Measurements from ENCODE around the gene RBM11. TPM values are rescaled to one million over a fixed set of nuclear protein-coding genes. Genes with fewer than 3 reads are reported as not detected.

The RBM11 gene
- total and polyA plus RNA-seq, 2 of the 8 experiments (the other 6 are each of a cell fraction or from before 2014, with no cell fraction given): 3.9 to 10.1 TPM

DNA sequence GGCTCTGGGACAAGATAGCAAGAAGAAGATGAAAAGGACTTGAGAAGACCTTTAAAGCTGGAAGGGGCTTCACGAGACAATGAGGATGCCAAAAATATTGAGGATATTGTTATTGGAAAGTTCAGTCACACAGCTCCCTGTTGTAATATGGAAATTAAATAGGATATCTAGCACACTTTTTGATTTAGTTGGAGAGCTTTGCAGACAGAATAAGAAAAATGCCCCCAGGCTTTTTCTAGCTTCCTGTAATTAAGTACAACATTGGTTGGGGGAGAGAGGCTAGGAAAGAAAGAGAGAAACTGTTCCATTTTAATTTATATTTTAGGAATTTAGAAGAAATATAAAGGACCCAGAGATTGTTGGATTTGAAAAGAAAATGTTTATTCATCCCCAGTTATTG is 27.5 kb downstream of the RBM11 start:
- POLR2A ChIA-PET (ENCODE audit: partially characterized antibody): no interaction called here
- no peaks in the 10 kb centered on the region for H4K20me1 ChIP-seq (replicated peaks in 1 of 2; ENCODE audit: control insufficient read depth in 1 of 2, insufficient read depth in 2 of 2, low read length in 2 of 2)
- CTCF ChIA-PET (ENCODE audit: partially characterized antibody): interaction anchor here (1.0 kb wide), 1 partner anchor 10 kb away, joined by 3 read pairs; no protein-coding TSS in a partner anchor

More for the DNA sequence above, 27.5 kb downstream of the RBM11 start:
- Histone ChIP-seq H2BK5ac (ENCODE audit: low read depth, low read length) (no peak overlapping the region), H3K9me3 (ENCODE audit: insufficient read depth in 2 of 2, low read depth in 1 of 2, low read length in 1 of 2) (no peaks in the 10 kb centered on the region), H3K18ac (ENCODE audit: extremely low read depth, low read length) (no peak overlapping the region), H3K79me2 (ENCODE audit: control insufficient read depth in 1 of 2, insufficient read depth in 2 of 2, low read length in 2 of 2) (no peaks in the 10 kb centered on the region), H3K27ac (ENCODE audit: low read depth, low read length) (no peak overlapping the region), H3K4me2 (ENCODE audit: insufficient read depth in 1 of 2, low read depth in 2 of 2, low read length in 2 of 2) (no peak overlapping the region), H2AK5ac (ENCODE audit: low read depth, low read length) (no peak overlapping the region), H3K23ac (ENCODE audit: insufficient read length) (no peak overlapping the region), H3K27me3 (replicated peaks in 1 of 4; ENCODE audit: control insufficient read depth in 3 of 4, extremely low read depth in 1 of 4, insufficient read depth in 3 of 4, low read length in 3 of 4) (no peaks in the 10 kb centered on the region), H3K56ac (replicated peaks; ENCODE audit: insufficient read length, low read depth, low read length) (no peak overlapping the region), H3K36me3 (ENCODE audit: control insufficient read depth in 2 of 4, insufficient read depth in 4 of 4, low read length in 3 of 4) (no peaks in the 10 kb centered on the region), H3K4me3 (ENCODE audit: extremely low read depth in 1 of 4, insufficient read depth in 2 of 4, low read depth in 3 of 4, low read length in 4 of 4) (no peak overlapping the region), H3K9ac (replicated peaks in 1 of 4; ENCODE audit: extremely low read depth in 1 of 4, low read depth in 3 of 4, low read length in 3 of 4) (no peak overlapping the region), H2AFZ (ENCODE audit: low read length) (no peak overlapping the region), H4K8ac (ENCODE audit: extremely low read depth, insufficient read depth, low read length) (no peak overlapping the region), H4K91ac (replicated peaks; ENCODE audit: insufficient read length, low read length) (no peak overlapping the region), H4K5ac (ENCODE audit: insufficient read length, low read depth, low read length) (no peak overlapping the region), H2BK120ac (replicated peaks; ENCODE audit: low read depth, low read length) (no peak overlapping the region), H3K79me1 (ENCODE audit: low read depth, low read length) (no peaks in the 10 kb centered on the region), H2BK15ac (ENCODE audit: low read length) (no peak overlapping the region), H3K14ac (ENCODE audit: insufficient read length) (no peak overlapping the region), H2BK12ac (ENCODE audit: low read depth, low read length) (no peak overlapping the region), H3K23me2 (ENCODE audit: low read depth, low read length) (no peaks in the 10 kb centered on the region), H3K4ac (replicated peaks; ENCODE audit: insufficient read length, low read depth, low read length) (no peak overlapping the region), H3K4me1 (replicated peaks in 1 of 4; ENCODE audit: control insufficient read depth in 3 of 4, insufficient read depth in 4 of 4, low read length in 3 of 4) (no peaks in the 10 kb centered on the region), H2BK20ac (ENCODE audit: low read length) (no peak overlapping the region)
- no peak for TF ChIP-seq SP1 (IDR thresholded peaks at IDR 0.05; ENCODE audit: low read depth, low read length)
- TF ChIP-seq POLR2A (IDR thresholded peaks at IDR 0.05; ENCODE audit: control extremely low read depth in 1 of 2, low read depth in 2 of 2, low read length in 2 of 2): no peak
- no peak for TF ChIP-seq SIX5 (IDR thresholded peaks at IDR 0.05; ENCODE audit: low read depth, low read length)
- TF ChIP-seq HDAC6 (IDR thresholded peaks at IDR 0.05; ENCODE audit: low read depth, low read length): no peak
- no peak for TF ChIP-seq TBP (IDR thresholded peaks at IDR 0.05; ENCODE audit: low read depth, low read length)
- TF ChIP-seq BACH1 (IDR thresholded peaks at IDR 0.05; ENCODE audit: low read length): no peak
- TF ChIP-seq, protein P1, sequence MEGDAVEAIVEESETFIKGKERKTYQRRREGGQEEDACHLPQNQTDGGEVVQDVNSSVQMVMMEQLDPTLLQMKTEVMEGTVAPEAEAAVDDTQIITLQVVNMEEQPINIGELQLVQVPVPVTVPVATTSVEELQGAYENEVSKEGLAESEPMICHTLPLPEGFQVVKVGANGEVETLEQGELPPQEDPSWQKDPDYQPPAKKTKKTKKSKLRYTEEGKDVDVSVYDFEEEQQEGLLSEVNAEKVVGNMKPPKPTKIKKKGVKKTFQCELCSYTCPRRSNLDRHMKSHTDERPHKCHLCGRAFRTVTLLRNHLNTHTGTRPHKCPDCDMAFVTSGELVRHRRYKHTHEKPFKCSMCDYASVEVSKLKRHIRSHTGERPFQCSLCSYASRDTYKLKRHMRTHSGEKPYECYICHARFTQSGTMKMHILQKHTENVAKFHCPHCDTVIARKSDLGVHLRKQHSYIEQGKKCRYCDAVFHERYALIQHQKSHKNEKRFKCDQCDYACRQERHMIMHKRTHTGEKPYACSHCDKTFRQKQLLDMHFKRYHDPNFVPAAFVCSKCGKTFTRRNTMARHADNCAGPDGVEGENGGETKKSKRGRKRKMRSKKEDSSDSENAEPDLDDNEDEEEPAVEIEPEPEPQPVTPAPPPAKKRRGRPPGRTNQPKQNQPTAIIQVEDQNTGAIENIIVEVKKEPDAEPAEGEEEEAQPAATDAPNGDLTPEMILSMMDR (IDR thresholded peaks at IDR 0.05; ENCODE audit: control extremely low read depth in 1 of 3, insufficient read depth in 1 of 3, low read depth in 1 of 3, low read length in 3 of 3): no peak
- TF ChIP-seq CBX8 (IDR thresholded peaks at IDR 0.05; ENCODE audit: borderline replicate concordance, low read depth, low read length): no peak
- TF ChIP-seq EGR1 (IDR thresholded peaks at IDR 0.05; ENCODE audit: borderline replicate concordance, low read depth, low read length): no peak
- no peak for TF ChIP-seq SAP30 (IDR thresholded peaks at IDR 0.05; ENCODE audit: insufficient read depth, insufficient replicate concordance, low read length)
- WGBS, 2 experiments (ENCODE audit: extremely low coverage in 1 of 2, insufficient coverage in 1 of 2, insufficient read length in 1 of 2, insufficient replicate concordance in 2 of 2, low coverage in 1 of 2, low lambda C conversion rate in 2 of 2, missing lambda C conversion rate in 1 of 2): 50% methylated on average over 1 of the region's 1 CpG; no CpG with 5 or more reads in 1 of the 2 experiments
- DNase-seq (ENCODE audit: low read depth in 1 of 2, low spot score in 2 of 2): no peak
- no peak for FAIRE-seq
